Measurements from ENCODE around the gene ENDOG.
A peak's percentile ranks its signal among the peaks of the same experiment; 100 is the strongest.

ENDOG gene

GRCh38 chr9:128781187-128782070, 36.9 kb upstream of the ENDOG start:
- H3K4me2 ChIP-seq (ENCODE audit: low read length), result no peak overlapping the region
- no peak for TF ChIP-seq CTCF (IDR thresholded peaks at IDR 0.05; ENCODE audit: low read depth, low read length)
- no peak for TF ChIP-seq EZH2phosphoT487 (IDR thresholded peaks at IDR 0.05; ENCODE audit: low read depth)
- H3K9me3 ChIP-seq (ENCODE audit: insufficient read depth, low read length), result no peaks in the 10 kb centered on the region
- H3K4me1 ChIP-seq (ENCODE audit: low read length), result peaks cover 16% of the 10 kb centered on the region
- H3K27me3 ChIP-seq (ENCODE audit: low read depth, low read length), result no peaks in the 10 kb centered on the region
- H3K27ac ChIP-seq (ENCODE audit: low read length), result no peak overlapping the region
- H3K4me3 ChIP-seq (ENCODE audit: low read length), result no peak overlapping the region
- no peaks in the 10 kb centered on the region for H4K20me1 ChIP-seq (ENCODE audit: insufficient read depth, low read length)
- no peaks in the 10 kb centered on the region for H3K36me3 ChIP-seq (replicated peaks; ENCODE audit: low read depth, low read length)
- H3K79me2 ChIP-seq (ENCODE audit: low read length), result no peaks in the 10 kb centered on the region
- no peak overlapping the region for H3K9ac ChIP-seq (ENCODE audit: low read length)
- H2AFZ ChIP-seq (ENCODE audit: low read depth, low read length), result no peak overlapping the region

- TF ChIP-seq EZH2phosphoT487 (IDR thresholded peaks at IDR 0.05; ENCODE audit: low read depth) (no peak), CTCF (IDR thresholded peaks at IDR 0.05; ENCODE audit: low read depth, low read length) (no peak)
- no peak overlapping the region for H2AFZ ChIP-seq (ENCODE audit: low read depth, low read length)
- no peaks in the 10 kb centered on the region for H3K9me3 ChIP-seq (ENCODE audit: insufficient read depth, low read length)
- no peak overlapping the region for H3K9ac ChIP-seq (ENCODE audit: low read length)
- H4K20me1 ChIP-seq (ENCODE audit: insufficient read depth, low read length), result no peaks in the 10 kb centered on the region
- H3K4me1 ChIP-seq (ENCODE audit: low read length), result peaks cover 19% of the 10 kb centered on the region
- H3K79me2 ChIP-seq (ENCODE audit: low read length), result peaks cover 6% of the 10 kb centered on the region
- no peaks in the 10 kb centered on the region for H3K36me3 ChIP-seq (replicated peaks; ENCODE audit: low read depth, low read length)
- H3K4me2 ChIP-seq (ENCODE audit: low read length), result no peak overlapping the region
- H3K27me3 ChIP-seq (ENCODE audit: low read depth, low read length), result no peaks in the 10 kb centered on the region
- no peak overlapping the region for H3K4me3 ChIP-seq (ENCODE audit: low read length)
- no peak overlapping the region for H3K27ac ChIP-seq (ENCODE audit: low read length)
These were observed 35.6 kb upstream of the ENDOG start for GRCh38 chr9:128782669-128783068.

- H4K20me1 ChIP-seq (ENCODE audit: insufficient read depth, low read length), result no peaks in the 10 kb centered on the region
- H2AFZ ChIP-seq (ENCODE audit: low read depth, low read length), result no peak overlapping the region
- no peaks in the 10 kb centered on the region for H3K27me3 ChIP-seq (ENCODE audit: low read depth, low read length)
- no peak overlapping the region for H3K4me3 ChIP-seq (ENCODE audit: low read length)
- no peak for TF ChIP-seq EZH2phosphoT487 (IDR thresholded peaks at IDR 0.05; ENCODE audit: low read depth)
- no peak for TF ChIP-seq CTCF (IDR thresholded peaks at IDR 0.05; ENCODE audit: low read depth, low read length)
- no peak overlapping the region for H3K27ac ChIP-seq (ENCODE audit: low read length)
- no peak overlapping the region for H3K4me2 ChIP-seq (ENCODE audit: low read length)
- no peaks in the 10 kb centered on the region for H3K9me3 ChIP-seq (ENCODE audit: insufficient read depth, low read length)
- peaks cover 27% of the 10 kb centered on the region for H3K4me1 ChIP-seq (ENCODE audit: low read length)
- H3K36me3 ChIP-seq (replicated peaks; ENCODE audit: low read depth, low read length), result no peaks in the 10 kb centered on the region
- H3K9ac ChIP-seq (ENCODE audit: low read length), result no peak overlapping the region
- peaks cover 16% of the 10 kb centered on the region for H3K79me2 ChIP-seq (ENCODE audit: low read length)
These were observed 32.9 kb upstream of the ENDOG start for GRCh38 chr9:128785427-128785826.

GRCh38 chr9:128786681-128787601, 31.4 kb upstream of the ENDOG start, which contains the start of gene TBC1D13:
Gene TBC1D13, plus strand, starts transcription at chr9:128787253. Its CDS starts 101 bp downstream, at chr9:128787354.
- H3K9me3 ChIP-seq (ENCODE audit: insufficient read depth, low read length), result no peaks in the 10 kb centered on the region
- H3K4me3 ChIP-seq (ENCODE audit: low read length), result peak within 1 kb of the TSS; percentile 92
- H3K27ac ChIP-seq (ENCODE audit: low read length), result peak within 1 kb of the TSS; percentile 37
- H3K79me2 ChIP-seq (ENCODE audit: low read length), result peaks cover 16% of the 10 kb centered on the region
- no peaks in the 10 kb centered on the region for H4K20me1 ChIP-seq (ENCODE audit: insufficient read depth, low read length)
- H3K36me3 ChIP-seq (replicated peaks; ENCODE audit: low read depth, low read length), result no peaks in the 10 kb centered on the region
- TF ChIP-seq EZH2phosphoT487 (IDR thresholded peaks at IDR 0.05; ENCODE audit: low read depth), result no peak
- TF ChIP-seq CTCF (IDR thresholded peaks at IDR 0.05; ENCODE audit: low read depth, low read length), result no peak
- H3K27me3 ChIP-seq (ENCODE audit: low read depth, low read length), result no peaks in the 10 kb centered on the region
- H2AFZ ChIP-seq (ENCODE audit: low read depth, low read length), result peak within 1 kb of the TSS; percentile 93
- peak within 1 kb of the TSS; percentile 80 for H3K9ac ChIP-seq (ENCODE audit: low read length)
- peak within 1 kb of the TSS; percentile 94 for H3K4me2 ChIP-seq (ENCODE audit: low read length)
- peaks cover 21% of the 10 kb centered on the region for H3K4me1 ChIP-seq (ENCODE audit: low read length)
